Glutamatergic neuron (in vitro differentiated cells): ENCODE results near the gene ALG5. TPM values are rescaled to one million over a fixed set of nuclear protein-coding genes. Genes with fewer than 3 reads are reported as not detected.

ENCODE experiments used
- DNase-seq: peaks from one replicate; pipeline ENCODE4 v3.0.0; 2022
- H3K27ac Mint-ChIP-seq: one replicate; pipeline ENCODE4 v1.8.0; 2020; ENCODE audit warnings: mild to moderate bottlenecking, mixed read lengths, inconsistent platforms; ENCODE audit not compliant: unreplicated experiment
- H3K27me3 Mint-ChIP-seq: one replicate; pipeline ENCODE4 v1.8.0; 2020; ENCODE audit warnings: mild to moderate bottlenecking, moderate library complexity, mixed read lengths, inconsistent platforms; ENCODE audit not compliant: unreplicated experiment
- H3K36me3 Mint-ChIP-seq: one replicate; pipeline ENCODE4 v1.8.0; 2020; ENCODE audit warnings: mild to moderate bottlenecking, mixed read lengths, inconsistent platforms; ENCODE audit not compliant: unreplicated experiment
- H3K4me1 Mint-ChIP-seq: one replicate; pipeline ENCODE4 v1.8.0; 2020; ENCODE audit warnings: mild to moderate bottlenecking, low read depth, mixed read lengths, inconsistent platforms; ENCODE audit not compliant: unreplicated experiment
- H3K4me3 Mint-ChIP-seq: one replicate; pipeline ENCODE4 v1.8.0; 2020; ENCODE audit warnings: mild to moderate bottlenecking, mixed read lengths, inconsistent platforms; ENCODE audit not compliant: unreplicated experiment
- H3K9me3 Mint-ChIP-seq: one replicate; pipeline ENCODE4 v1.8.0; 2020; ENCODE audit warnings: mild to moderate bottlenecking, moderate library complexity, mixed read lengths, inconsistent platforms; ENCODE audit not compliant: unreplicated experiment
- long read RNA-seq: library from polyadenylated mRNA; unstranded; transcript quantifications from one replicate; pipeline ENCODE4 v2.0.0, GENCODE V29; 2020; ENCODE audit not compliant: unreplicated experiment
- total RNA-seq: library from RNA; stranded (reverse); fragmentation: NEBNext Ultra II Directional; extraction: Animal tissue kit (Norgen Biotek cat#: 25700); gene quantifications from one replicate; pipeline ENCODE4 v1.2.1, GENCODE V29; 2021; ENCODE audit not compliant: unreplicated experiment
- TF ChIP-seq, protein P1 (sequence below): fragments of 200-600 bp; sonication (generic); IDR thresholded peaks from one replicate; pipeline ENCODE4 v1.5.0; 2021; ENCODE audit not compliant: partially characterized antibody, unreplicated experiment

Gene ALG5, protein sequence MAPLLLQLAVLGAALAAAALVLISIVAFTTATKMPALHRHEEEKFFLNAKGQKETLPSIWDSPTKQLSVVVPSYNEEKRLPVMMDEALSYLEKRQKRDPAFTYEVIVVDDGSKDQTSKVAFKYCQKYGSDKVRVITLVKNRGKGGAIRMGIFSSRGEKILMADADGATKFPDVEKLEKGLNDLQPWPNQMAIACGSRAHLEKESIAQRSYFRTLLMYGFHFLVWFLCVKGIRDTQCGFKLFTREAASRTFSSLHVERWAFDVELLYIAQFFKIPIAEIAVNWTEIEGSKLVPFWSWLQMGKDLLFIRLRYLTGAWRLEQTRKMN
- 25.5 TPM for total RNA-seq
- long read RNA-seq, transcript ALG5-201 (10 exons, 1,154 nt) = major isoform, 27 of 30 reads
- long read RNA-seq, partial matches to known transcripts = 0 of 30 reads
- long read RNA-seq, other reads (novel, unspliced or antisense) = 3 of 30 reads

DNA sequence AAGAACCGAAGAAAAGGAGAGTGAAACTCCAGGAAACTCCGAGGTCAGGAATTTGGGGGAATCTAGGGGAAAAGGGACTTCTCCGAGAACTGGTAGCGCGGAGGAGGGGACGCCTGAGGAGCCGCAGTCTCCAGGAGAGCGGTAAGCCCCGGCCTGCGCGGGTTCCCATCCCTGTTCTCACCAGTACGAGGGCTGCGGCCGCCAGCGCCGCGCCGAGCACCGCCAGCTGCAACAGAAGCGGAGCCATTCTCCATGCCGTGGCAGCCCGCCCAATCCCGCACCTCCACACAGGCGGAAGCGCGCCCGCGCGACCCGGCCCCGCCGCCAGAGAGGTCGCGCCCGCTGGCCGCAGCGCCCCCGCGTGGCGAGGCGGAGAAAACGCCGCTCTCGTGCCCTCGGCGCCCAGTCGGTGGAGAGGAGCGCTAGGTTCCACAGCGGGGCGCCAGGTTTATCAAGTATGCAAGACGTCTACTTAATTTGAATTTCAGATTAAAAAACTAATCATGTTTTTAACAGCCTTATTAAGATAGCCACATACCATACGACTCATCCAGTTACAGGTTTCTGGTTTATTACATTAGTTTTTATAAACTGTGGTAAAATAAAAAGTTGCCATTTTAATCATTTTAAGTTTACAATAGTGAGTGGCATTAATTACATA lies at the start of gene ALG5:
TSS of gene ALG5 (minus strand) at position 287 of the 661 bp plus-strand sequence. CDS start at position 247, 40 bp downstream.
- Mint-ChIP-seq H3K4me3 (peak within 1 kb of the TSS; percentile 100), H3K27ac (peak within 1 kb of the TSS; percentile 99), H3K27me3 (peaks cover 21% of the 10 kb centered on the region), H3K4me1 (peaks cover 18% of the 10 kb centered on the region), H3K9me3 (peaks cover 26% of the 10 kb centered on the region), H3K36me3 (no peaks in the 10 kb centered on the region)
- TF ChIP-seq, protein P1, sequence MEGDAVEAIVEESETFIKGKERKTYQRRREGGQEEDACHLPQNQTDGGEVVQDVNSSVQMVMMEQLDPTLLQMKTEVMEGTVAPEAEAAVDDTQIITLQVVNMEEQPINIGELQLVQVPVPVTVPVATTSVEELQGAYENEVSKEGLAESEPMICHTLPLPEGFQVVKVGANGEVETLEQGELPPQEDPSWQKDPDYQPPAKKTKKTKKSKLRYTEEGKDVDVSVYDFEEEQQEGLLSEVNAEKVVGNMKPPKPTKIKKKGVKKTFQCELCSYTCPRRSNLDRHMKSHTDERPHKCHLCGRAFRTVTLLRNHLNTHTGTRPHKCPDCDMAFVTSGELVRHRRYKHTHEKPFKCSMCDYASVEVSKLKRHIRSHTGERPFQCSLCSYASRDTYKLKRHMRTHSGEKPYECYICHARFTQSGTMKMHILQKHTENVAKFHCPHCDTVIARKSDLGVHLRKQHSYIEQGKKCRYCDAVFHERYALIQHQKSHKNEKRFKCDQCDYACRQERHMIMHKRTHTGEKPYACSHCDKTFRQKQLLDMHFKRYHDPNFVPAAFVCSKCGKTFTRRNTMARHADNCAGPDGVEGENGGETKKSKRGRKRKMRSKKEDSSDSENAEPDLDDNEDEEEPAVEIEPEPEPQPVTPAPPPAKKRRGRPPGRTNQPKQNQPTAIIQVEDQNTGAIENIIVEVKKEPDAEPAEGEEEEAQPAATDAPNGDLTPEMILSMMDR = peak; percentile 99
- DNase-seq = peak; percentile 95

DNA sequence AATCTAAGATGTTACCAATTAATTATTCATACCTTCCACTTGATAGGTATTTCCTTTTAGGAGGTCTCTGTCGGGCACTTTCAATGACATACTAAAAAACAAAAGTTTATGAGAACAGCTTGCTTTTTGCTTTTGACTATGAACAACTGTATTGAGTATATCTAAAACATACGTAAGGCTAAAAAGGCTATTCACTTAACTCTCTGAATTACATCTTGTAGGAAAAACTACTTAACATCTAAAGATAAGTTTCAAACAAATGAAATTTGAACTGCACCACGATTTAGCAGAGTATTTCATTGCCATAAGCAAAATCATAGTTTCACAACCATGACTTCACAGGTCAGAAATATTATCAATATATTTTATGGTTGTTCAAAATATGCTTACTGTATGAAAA lies 48.7 kb upstream of the ALG5 start:
- H3K4me1 Mint-ChIP-seq = peaks cover 3% of the 10 kb centered on the region
- H3K27ac Mint-ChIP-seq = no peak overlapping the region
- no peaks in the 10 kb centered on the region for H3K9me3 Mint-ChIP-seq
- no peaks in the 10 kb centered on the region for H3K27me3 Mint-ChIP-seq
- no peak overlapping the region for H3K4me3 Mint-ChIP-seq
- TF ChIP-seq, protein P1 = no peak
- no peak for DNase-seq
- no peaks in the 10 kb centered on the region for H3K36me3 Mint-ChIP-seq

DNA sequence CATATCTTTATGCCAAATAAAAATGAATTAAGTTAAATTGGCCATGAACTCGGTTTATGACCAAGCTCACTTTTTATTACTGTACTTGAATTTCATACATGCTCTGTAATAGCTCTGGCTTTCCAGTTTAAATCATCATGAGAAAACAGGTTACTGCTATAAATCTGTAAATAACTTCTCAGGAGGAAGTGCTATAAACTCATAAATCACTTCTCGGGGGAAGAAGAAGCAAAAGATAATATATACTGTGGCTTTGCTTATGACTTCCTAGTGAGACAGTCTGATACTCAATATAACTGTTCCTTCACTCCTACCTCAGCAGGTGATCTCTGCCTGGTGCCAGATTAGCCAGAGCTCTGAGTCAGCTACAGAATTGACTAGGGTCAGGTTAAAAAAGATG lies 47.9 kb upstream of the ALG5 start:
- Mint-ChIP-seq H3K27me3 (no peaks in the 10 kb centered on the region), H3K36me3 (no peaks in the 10 kb centered on the region), H3K9me3 (no peaks in the 10 kb centered on the region), H3K4me3 (no peak overlapping the region), H3K27ac (no peak overlapping the region), H3K4me1 (peaks cover 3% of the 10 kb centered on the region)
- TF ChIP-seq, protein P1 = no peak
- no peak for DNase-seq

DNA sequence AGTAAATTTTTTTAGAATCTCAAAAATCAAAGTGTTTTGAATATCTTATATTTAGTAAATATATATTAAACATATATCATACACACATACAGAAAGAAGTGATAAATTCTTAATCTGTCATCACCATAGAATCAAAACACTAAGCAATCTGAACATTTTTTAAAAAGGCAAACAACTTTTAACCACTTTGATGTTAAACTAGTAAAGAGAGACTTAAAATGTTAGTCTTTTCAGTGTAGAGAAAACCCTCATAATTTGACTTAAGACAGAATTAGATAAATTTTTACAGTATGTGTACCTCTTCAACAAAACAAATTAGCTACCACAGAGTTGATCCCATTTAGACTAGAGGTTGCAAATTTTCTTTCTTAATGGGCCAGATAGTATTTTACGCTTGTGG lies 46.9 kb upstream of the ALG5 start:
- TF ChIP-seq, protein P1 = no peak
- no peaks in the 10 kb centered on the region for H3K36me3 Mint-ChIP-seq

DNA sequence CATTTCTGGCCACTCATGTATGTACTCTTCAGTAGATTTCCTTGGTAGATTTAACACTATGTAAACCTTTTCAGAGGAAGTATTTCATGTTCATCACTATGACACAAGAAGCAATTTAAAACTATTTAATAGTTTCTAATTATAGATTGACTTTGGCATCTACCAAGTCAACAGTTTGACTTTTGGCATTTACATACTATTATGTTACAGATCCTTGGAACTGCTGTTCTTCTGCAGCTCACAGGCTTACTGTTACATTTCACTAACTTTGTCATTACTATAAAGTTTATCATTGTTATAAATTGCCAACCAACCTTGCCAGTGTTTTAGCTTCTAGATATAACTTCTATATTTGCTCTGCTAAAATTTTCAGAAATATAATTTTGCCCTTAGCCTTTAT lies 41.6 kb upstream of the ALG5 start:
- H3K4me1 Mint-ChIP-seq = no peaks in the 10 kb centered on the region
- no peaks in the 10 kb centered on the region for H3K27me3 Mint-ChIP-seq
- H3K27ac Mint-ChIP-seq = no peak overlapping the region
- H3K36me3 Mint-ChIP-seq = no peaks in the 10 kb centered on the region
- DNase-seq = no peak
- no peaks in the 10 kb centered on the region for H3K9me3 Mint-ChIP-seq
- TF ChIP-seq, protein P1 = no peak
- H3K4me3 Mint-ChIP-seq = no peak overlapping the region

More for the DNA sequence above, 46.9 kb upstream of the ALG5 start:
- Mint-ChIP-seq H3K4me1 (no peaks in the 10 kb centered on the region), H3K27ac (no peak overlapping the region), H3K9me3 (no peaks in the 10 kb centered on the region), H3K4me3 (no peak overlapping the region), H3K27me3 (no peaks in the 10 kb centered on the region)
- no peak for DNase-seq
